Dermis blood vessel endothelial cell (primary cell): Measurements from ENCODE around the gene TRIM67. TPM values are rescaled to one million over a fixed set of nuclear protein-coding genes. Genes with fewer than 3 reads are reported as not detected.

ENCODE experiments used
- DNase-seq: peaks from one replicate; pipeline ENCODE4 v3.0.0; 2010
- total RNA-seq: library from RNA; depleted of rRNA; stranded (reverse); fragments of >200 nt; gene quantifications from 2 replicates; pipeline ENCODE4 v1.2.3, GENCODE V29; 2014

Gene TRIM67
- total RNA-seq, 1 donor from 2014 or later = not detected

- no peak for DNase-seq
These were observed 23.5 kb downstream of the TRIM67 start for GRCh38 chr1:231185391-231185790.

GRCh38 chr1:231186356-231187115, 24.7 kb downstream of the TRIM67 start:
- DNase-seq = no peak

- DNase-seq = no peak
These were observed 25.7 kb downstream of the TRIM67 start for GRCh38 chr1:231187571-231187970.

- no peak for DNase-seq
These were observed 26.2 kb downstream of the TRIM67 start for GRCh38 chr1:231188072-231188471.

GRCh38 chr1:231188768-231189167, 26.9 kb downstream of the TRIM67 start:
- no peak for DNase-seq

GRCh38 chr1:231189683-231190270, 27.9 kb downstream of the TRIM67 start:
- DNase-seq = no peak

- DNase-seq = no peak
These were observed 28.6 kb downstream of the TRIM67 start for GRCh38 chr1:231190456-231190855.

GRCh38 chr1:231192620-231193163, 30.8 kb downstream of the TRIM67 start:
- peak; percentile 92 for DNase-seq

GRCh38 chr1:231193710-231194340, 32.0 kb downstream of the TRIM67 start:
- no peak for DNase-seq

- no peak for DNase-seq
These were observed 32.6 kb downstream of the TRIM67 start for GRCh38 chr1:231194476-231194842.

GRCh38 chr1:231194843-231195516, 33.1 kb downstream of the TRIM67 start:
- DNase-seq = peak; percentile 39

GRCh38 chr1:231196307-231196706, 34.4 kb downstream of the TRIM67 start:
- DNase-seq = no peak

- DNase-seq = no peak
These were observed 34.9 kb downstream of the TRIM67 start for GRCh38 chr1:231196728-231197127.

GRCh38 chr1:231199868-231200267, 38.0 kb downstream of the TRIM67 start:
- no peak for DNase-seq

- peak; percentile 4 for DNase-seq
These were observed 38.7 kb downstream of the TRIM67 start for GRCh38 chr1:231200388-231201031.

- DNase-seq = no peak
These were observed 39.6 kb downstream of the TRIM67 start for GRCh38 chr1:231201375-231201978.

GRCh38 chr1:231201979-231202633, 40.2 kb downstream of the TRIM67 start:
- no peak for DNase-seq

- no peak for DNase-seq
These were observed 41.6 kb downstream of the TRIM67 start for GRCh38 chr1:231203259-231204057.

GRCh38 chr1:231206856-231207255, 45.0 kb downstream of the TRIM67 start:
- DNase-seq = peak; percentile 17

GRCh38 chr1:231207437-231207836, 45.6 kb downstream of the TRIM67 start:
- DNase-seq = no peak

GRCh38 chr1:231208980-231209379, 47.1 kb downstream of the TRIM67 start:
- DNase-seq = no peak
